ENCODE measurements around the gene MRI1.

The MRI1 gene

GRCh38 chr19:13764101-13764807, at the start of gene MRI1:
Gene MRI1 (plus strand): TSS chr19:13764522. CDS start chr19:13764589, 67 bp downstream.
- no peak for TF ChIP-seq POLR2A (IDR thresholded peaks at IDR 0.05; ENCODE audit: low read length)
- no peak for TF ChIP-seq GATA1 (IDR thresholded peaks at IDR 0.05; ENCODE audit: low read depth, low read length)
- DNase-seq, result peak; percentile 69

- DNase-seq, result peak; percentile 60 to 81
- no peak for TF ChIP-seq GATA1 (IDR thresholded peaks at IDR 0.05; ENCODE audit: low read depth, low read length)
- no peak for TF ChIP-seq POLR2A (IDR thresholded peaks at IDR 0.05; ENCODE audit: low read length)
These were observed 47.1 kb upstream of the MRI1 start for GRCh38 chr19:13717194-13717643.

GRCh38 chr19:13718733-13719132, 45.6 kb upstream of the MRI1 start:
- DNase-seq, result peak; percentile 29 to 36
- TF ChIP-seq POLR2A (IDR thresholded peaks at IDR 0.05; ENCODE audit: low read length) (no peak), GATA1 (IDR thresholded peaks at IDR 0.05; ENCODE audit: low read depth, low read length) (no peak)

- DNase-seq, result no peak
- TF ChIP-seq POLR2A (IDR thresholded peaks at IDR 0.05; ENCODE audit: low read length), result no peak
- no peak for TF ChIP-seq GATA1 (IDR thresholded peaks at IDR 0.05; ENCODE audit: low read depth, low read length)
These were observed 42.2 kb upstream of the MRI1 start for GRCh38 chr19:13722146-13722545.

GRCh38 chr19:13723206-13723605, 41.1 kb upstream of the MRI1 start:
- no peak for TF ChIP-seq GATA1 (IDR thresholded peaks at IDR 0.05; ENCODE audit: low read depth, low read length)
- no peak for TF ChIP-seq POLR2A (IDR thresholded peaks at IDR 0.05; ENCODE audit: low read length)
- no peak for DNase-seq

- TF ChIP-seq GATA1 (IDR thresholded peaks at IDR 0.05; ENCODE audit: low read depth, low read length) (no peak), POLR2A (IDR thresholded peaks at IDR 0.05; ENCODE audit: low read length) (no peak)
- DNase-seq, result no peak
These were observed 38.0 kb upstream of the MRI1 start for GRCh38 chr19:13726323-13726722.

GRCh38 chr19:13727798-13728197, 36.5 kb upstream of the MRI1 start:
- peak in 1 of 2 experiments; percentile 21 for DNase-seq
- TF ChIP-seq POLR2A (IDR thresholded peaks at IDR 0.05; ENCODE audit: low read length) (no peak), GATA1 (IDR thresholded peaks at IDR 0.05; ENCODE audit: low read depth, low read length) (no peak)

- TF ChIP-seq GATA1 (IDR thresholded peaks at IDR 0.05; ENCODE audit: low read depth, low read length) (no peak), POLR2A (IDR thresholded peaks at IDR 0.05; ENCODE audit: low read length) (no peak)
- peak; percentile 22 to 61 for DNase-seq
These were observed 34.5 kb upstream of the MRI1 start for GRCh38 chr19:13729859-13730258.

- DNase-seq, result peak; percentile 94 to 96
- no peak for TF ChIP-seq GATA1 (IDR thresholded peaks at IDR 0.05; ENCODE audit: low read depth, low read length)
- TF ChIP-seq POLR2A (IDR thresholded peaks at IDR 0.05; ENCODE audit: low read length), result peak; percentile 80
These were observed 33.0 kb upstream of the MRI1 start for GRCh38 chr19:13731147-13731964.

GRCh38 chr19:13732337-13732736, 32.0 kb upstream of the MRI1 start:
- no peak for TF ChIP-seq GATA1 (IDR thresholded peaks at IDR 0.05; ENCODE audit: low read depth, low read length)
- TF ChIP-seq POLR2A (IDR thresholded peaks at IDR 0.05; ENCODE audit: low read length), result no peak
- no peak for DNase-seq

- TF ChIP-seq GATA1 (IDR thresholded peaks at IDR 0.05; ENCODE audit: low read depth, low read length) (no peak), POLR2A (IDR thresholded peaks at IDR 0.05; ENCODE audit: low read length) (no peak)
- DNase-seq, result no peak
These were observed 29.6 kb upstream of the MRI1 start for GRCh38 chr19:13734751-13735150.

GRCh38 chr19:13738073-13738472, 26.2 kb upstream of the MRI1 start:
- no peak for DNase-seq
- TF ChIP-seq POLR2A (IDR thresholded peaks at IDR 0.05; ENCODE audit: low read length) (no peak), GATA1 (IDR thresholded peaks at IDR 0.05; ENCODE audit: low read depth, low read length) (no peak)

- TF ChIP-seq POLR2A (IDR thresholded peaks at IDR 0.05; ENCODE audit: low read length) (no peak), GATA1 (IDR thresholded peaks at IDR 0.05; ENCODE audit: low read depth, low read length) (no peak)
- no peak for DNase-seq
These were observed 22.4 kb upstream of the MRI1 start for GRCh38 chr19:13741893-13742292.

GRCh38 chr19:13742756-13743155, 21.6 kb upstream of the MRI1 start:
- TF ChIP-seq POLR2A (IDR thresholded peaks at IDR 0.05; ENCODE audit: low read length), result no peak
- TF ChIP-seq GATA1 (IDR thresholded peaks at IDR 0.05; ENCODE audit: low read depth, low read length), result no peak
- no peak for DNase-seq
